H9 (cell line): ENCODE data around the gene KCNK10. TPM values are rescaled to one million over a fixed set of nuclear protein-coding genes. Genes with fewer than 3 reads are reported as not detected.

Source experiments
- DNase-seq: peaks from one replicate; pipeline ENCODE4 v3.0.0-alpha.2; 2017
- H2AFZ ChIP-seq: one replicate; pipeline ENCODE4 v1.6.1; 2013; ENCODE audit warnings: mild to moderate bottlenecking, low read length, control low read depth, moderate library complexity
- H2AK5ac ChIP-seq: 2 replicates; pipeline ENCODE4 v1.6.1; 2013; ENCODE audit warnings: low read length, control low read depth, mixed read lengths; ENCODE audit not compliant: insufficient read length
- H2BK120ac ChIP-seq: one replicate; pipeline ENCODE4 v1.6.1; 2013; ENCODE audit warnings: low read depth, mild to moderate bottlenecking, low read length, control low read depth, inconsistent platforms; ENCODE audit not compliant: poor library complexity, severe bottlenecking
- H2BK12ac ChIP-seq: 2 replicates; pipeline ENCODE4 v1.6.1; 2013; ENCODE audit warnings: low read length, control low read depth, mixed read lengths, low read depth; ENCODE audit not compliant: insufficient read length
- H2BK15ac ChIP-seq: 2 replicates; pipeline ENCODE4 v1.6.1; 2013; ENCODE audit warnings: low read depth, low read length, control low read depth
- H2BK20ac ChIP-seq: one replicate; pipeline ENCODE4 v1.6.1; 2013; ENCODE audit warnings: low read depth, mild to moderate bottlenecking, low read length, control low read depth, inconsistent platforms; ENCODE audit not compliant: poor library complexity, severe bottlenecking
- H2BK5ac ChIP-seq: 2 replicates; pipeline ENCODE4 v1.6.1; 2013; ENCODE audit warnings: low read length, control low read depth, mixed read lengths; ENCODE audit not compliant: insufficient read length
- H3K14ac ChIP-seq: 2 replicates; pipeline ENCODE4 v1.6.1; 2013; ENCODE audit warnings: low read length, control low read depth; ENCODE audit not compliant: insufficient read depth
- H3K18ac ChIP-seq: 2 replicates; pipeline ENCODE4 v1.6.1; 2013; ENCODE audit warnings: low read depth, mild to moderate bottlenecking, mixed read lengths, low read length, control low read depth; ENCODE audit not compliant: insufficient read length
- H3K23ac ChIP-seq: 2 replicates; pipeline ENCODE4 v1.6.1; 2013; ENCODE audit warnings: low read length, control low read depth, mixed read lengths, low read depth; ENCODE audit not compliant: insufficient read length
- H3K23me2 ChIP-seq: 2 replicates; pipeline ENCODE4 v1.6.1; 2013; ENCODE audit warnings: low read depth, mild to moderate bottlenecking, mixed read lengths, low read length, control low read depth; ENCODE audit not compliant: insufficient read length, poor library complexity, severe bottlenecking
- H3K27ac ChIP-seq: 2 replicates; pipeline ENCODE4 v1.5.1; 2013; ENCODE audit warnings: low read length, control low read depth, mixed read lengths, low read depth; ENCODE audit not compliant: insufficient read length
- H3K27me3 ChIP-seq: 2 replicates; pipeline ENCODE4 v1.6.1; 2013; ENCODE audit warnings: low read length, control low read depth, inconsistent platforms; ENCODE audit not compliant: insufficient read depth
- H3K4ac ChIP-seq: 2 replicates; pipeline ENCODE4 v1.6.1; 2013; ENCODE audit warnings: low read depth, mild to moderate bottlenecking, control low read depth, inconsistent platforms, low read length, moderate library complexity
- H3K4me1 ChIP-seq: 2 replicates; pipeline ENCODE4 v1.6.1; 2013; ENCODE audit warnings: low read length, control low read depth, inconsistent platforms; ENCODE audit not compliant: insufficient read depth
- H3K4me2 ChIP-seq: 2 replicates; pipeline ENCODE4 v1.6.1; 2013; ENCODE audit warnings: low read length, control low read depth, mixed read lengths; ENCODE audit not compliant: insufficient read length, insufficient read depth
- H3K56ac ChIP-seq: 2 replicates; pipeline ENCODE4 v1.6.1; 2013; ENCODE audit warnings: low read depth, mild to moderate bottlenecking, mixed read lengths, low read length, control low read depth; ENCODE audit not compliant: insufficient read length
- H3K79me1 ChIP-seq: 2 replicates; pipeline ENCODE4 v1.6.1; 2013; ENCODE audit warnings: low read depth, mild to moderate bottlenecking, moderate library complexity, low read length, control low read depth, inconsistent platforms; ENCODE audit not compliant: insufficient read depth, poor library complexity, severe bottlenecking
- H3K79me2 ChIP-seq: 2 replicates; pipeline ENCODE4 v1.6.1; 2013; ENCODE audit warnings: low read length, control low read depth, inconsistent platforms; ENCODE audit not compliant: insufficient read depth
- H3K9ac ChIP-seq: 2 replicates; pipeline ENCODE4 v1.6.1; 2013; ENCODE audit warnings: low read length, control low read depth, mixed read lengths; ENCODE audit not compliant: insufficient read length; ENCODE audit errors: extremely low read depth
- H3K9me3 ChIP-seq: one replicate; pipeline ENCODE4 v1.6.1; 2013; ENCODE audit warnings: low read depth, low read length, inconsistent platforms; ENCODE audit not compliant: control insufficient read depth
- H3T11ph ChIP-seq: one replicate; pipeline ENCODE4 v1.6.1; 2013; ENCODE audit warnings: mild to moderate bottlenecking, low read length, control low read depth, inconsistent platforms
- H4K20me1 ChIP-seq: one replicate; pipeline ENCODE4 v1.6.1; 2013; ENCODE audit not compliant: control insufficient read depth, insufficient read length, insufficient read depth
- H4K5ac ChIP-seq: 2 replicates; pipeline ENCODE4 v1.6.1; 2013; ENCODE audit warnings: low read depth, mild to moderate bottlenecking, mixed read lengths, low read length, control low read depth; ENCODE audit not compliant: insufficient read length
- H4K8ac ChIP-seq: replicated peaks from 2 replicates; pipeline ENCODE4 v1.6.1; 2013; ENCODE audit warnings: low read length, control low read depth, mixed read lengths, low read depth; ENCODE audit not compliant: insufficient read length
- H4K91ac ChIP-seq: 2 replicates; pipeline ENCODE4 v1.6.1; 2013; ENCODE audit warnings: low read depth, mild to moderate bottlenecking, moderate library complexity, mixed read lengths, low read length, control low read depth; ENCODE audit not compliant: insufficient read length
- H3K27ac Mint-ChIP-seq, 3 experiments: 2 replicates in 2 of 3; 3 replicates in 1 of 3; pipeline ENCODE4 v1.8.0; 2020 to 2021; ENCODE audit warnings: mixed read lengths in 3 of 3, mild to moderate bottlenecking in 1 of 3, moderate library complexity in 1 of 3
- H3K27me3 Mint-ChIP-seq: 2 replicates; pipeline ENCODE4 v1.8.0; 2021; ENCODE audit warnings: low read depth, mild to moderate bottlenecking, moderate library complexity, mixed read lengths
- H3K36me3 Mint-ChIP-seq, 3 experiments: 2 replicates in 2 of 3; 3 replicates in 1 of 3; pipeline ENCODE4 v1.8.0; 2020 to 2021; ENCODE audit warnings: low read depth in 3 of 3, mixed read lengths in 3 of 3; ENCODE audit not compliant: insufficient read depth in 1 of 3
- H3K4me1 Mint-ChIP-seq, 2 experiments: 2 replicates each; pipeline ENCODE4 v1.8.0; 2020; ENCODE audit warnings: mixed read lengths in 2 of 2
- H3K4me3 Mint-ChIP-seq, 2 experiments: 2 replicates in 1 of 2; 3 replicates in 1 of 2; pipeline ENCODE4 v1.8.0; 2020 to 2021; ENCODE audit warnings: mild to moderate bottlenecking in 2 of 2, mixed read lengths in 2 of 2, moderate library complexity in 1 of 2
- H3K9me3 Mint-ChIP-seq, 2 experiments: 2 replicates in 1 of 2; 3 replicates in 1 of 2; pipeline ENCODE4 v1.8.0; 2020; ENCODE audit warnings: mild to moderate bottlenecking in 2 of 2, mixed read lengths in 2 of 2, moderate library complexity in 1 of 2
- CTCF ChIP-seq: fragments of 200-600 bp; sonication (generic); conservative IDR thresholded peaks from 3 replicates; pipeline ENCODE4 v1.8.0; 2021; ENCODE audit warnings: antibody characterized with exemption, mild to moderate bottlenecking
- WGBS: extraction: QIAGEN DNeasy Blood & Tissue Kit; methylation state at CpG from one replicate; pipeline ENCODE4 v1.1.7; 2013; ENCODE audit warnings: missing lambda C conversion rate, low lambda C conversion rate, mixed read lengths; ENCODE audit not compliant: insufficient read length; ENCODE audit errors: extremely low coverage; 5-methylcytosine and 5-hydroxymethylcytosine counted together
- total RNA-seq: library from RNA; stranded (reverse); gene quantifications from 2 replicates; pipeline ENCODE4 v1.2.1, GENCODE V29; 2021

The KCNK10 gene
- total RNA-seq, 1 experiment from 2014 or later = 0.33 TPM

- no peak overlapping the region for H2BK5ac ChIP-seq
- DNase-seq = no peak
Observed at GRCh38 chr14:88322504-88323085, 474 bp downstream of the KCNK10 start.

More at GRCh38 chr14:88322504-88323085, 474 bp downstream of the KCNK10 start:
- no peaks in the 10 kb centered on the region for H3K79me2 ChIP-seq
- H3K23me2 ChIP-seq = peaks cover 16% of the 10 kb centered on the region
- no peaks in the 10 kb centered on the region for H3K9me3 ChIP-seq
- Mint-ChIP-seq H3K4me1 (peaks cover 10 to 15% of the 10 kb centered on the region in 2 experiments), H3K36me3 (0 out of 7 replicates have a peak, but pooled peaks cover 0 to 4% (median 0%) of the 10 kb centered on the region in 3 experiments), H3K27ac (no peak overlapping the region), H3K9me3 (peaks cover 0 to 2% of the 10 kb centered on the region in 2 experiments; a peak in 2 of 5 replicates), H3K27me3 (peaks cover 41% of the 10 kb centered on the region), H3K4me3 (no peak overlapping the region)
- no peak overlapping the region for H2BK120ac ChIP-seq
- H4K5ac ChIP-seq = no peak overlapping the region
- H3K79me1 ChIP-seq = no peaks in the 10 kb centered on the region
- H3K14ac ChIP-seq = no peak overlapping the region; the same call in 1 of the 2 replicates
- no peaks in the 10 kb centered on the region; the same call in 1 of the 2 replicates for H3K4me1 ChIP-seq
- H3K27me3 ChIP-seq = peaks cover 50% of the 10 kb centered on the region
- H2BK20ac ChIP-seq = no peak overlapping the region
- no peak for TF ChIP-seq CTCF
- no peak overlapping the region for H3K18ac ChIP-seq
- H3T11ph ChIP-seq = no peak overlapping the region
- no peak overlapping the region for H3K4ac ChIP-seq
- H3K4me2 ChIP-seq = peak overlapping the region; percentile 69
- no peak overlapping the region for H3K56ac ChIP-seq
- no peaks in the 10 kb centered on the region for H4K20me1 ChIP-seq
- no peak overlapping the region for H2BK15ac ChIP-seq
- WGBS = no CpG with 5 or more reads among the region's 26 CpGs
- no peak overlapping the region for H3K27ac ChIP-seq
- H4K91ac ChIP-seq = no peak overlapping the region
- H2AFZ ChIP-seq = no peak overlapping the region
- H3K23ac ChIP-seq = no peak overlapping the region
- H4K8ac ChIP-seq = no peak overlapping the region
- no peak overlapping the region for H2AK5ac ChIP-seq
- no peak overlapping the region for H2BK12ac ChIP-seq
- no peak overlapping the region for H3K9ac ChIP-seq
